ENCODE measurements around the gene SPTBN5.

DNA sequence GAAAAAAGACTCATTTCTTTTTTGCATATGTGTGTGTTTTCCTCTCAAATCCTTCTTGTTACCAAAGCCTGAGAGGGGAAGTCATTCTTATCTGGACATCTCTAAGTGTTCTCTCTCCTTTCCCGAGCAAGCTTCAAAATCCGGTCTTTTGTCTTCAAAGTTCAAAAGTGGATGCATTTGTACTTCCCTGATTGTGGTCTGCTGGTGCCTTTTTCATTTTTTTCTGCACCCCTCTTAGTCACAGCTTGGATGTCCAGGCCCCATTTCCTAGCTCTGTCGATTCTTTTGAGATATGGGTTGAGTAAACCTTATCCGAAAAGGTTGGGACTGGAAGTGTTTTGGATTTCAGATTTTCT, 43.7 kb upstream of the SPTBN5 start:
- TF ChIP-seq, protein P1, sequence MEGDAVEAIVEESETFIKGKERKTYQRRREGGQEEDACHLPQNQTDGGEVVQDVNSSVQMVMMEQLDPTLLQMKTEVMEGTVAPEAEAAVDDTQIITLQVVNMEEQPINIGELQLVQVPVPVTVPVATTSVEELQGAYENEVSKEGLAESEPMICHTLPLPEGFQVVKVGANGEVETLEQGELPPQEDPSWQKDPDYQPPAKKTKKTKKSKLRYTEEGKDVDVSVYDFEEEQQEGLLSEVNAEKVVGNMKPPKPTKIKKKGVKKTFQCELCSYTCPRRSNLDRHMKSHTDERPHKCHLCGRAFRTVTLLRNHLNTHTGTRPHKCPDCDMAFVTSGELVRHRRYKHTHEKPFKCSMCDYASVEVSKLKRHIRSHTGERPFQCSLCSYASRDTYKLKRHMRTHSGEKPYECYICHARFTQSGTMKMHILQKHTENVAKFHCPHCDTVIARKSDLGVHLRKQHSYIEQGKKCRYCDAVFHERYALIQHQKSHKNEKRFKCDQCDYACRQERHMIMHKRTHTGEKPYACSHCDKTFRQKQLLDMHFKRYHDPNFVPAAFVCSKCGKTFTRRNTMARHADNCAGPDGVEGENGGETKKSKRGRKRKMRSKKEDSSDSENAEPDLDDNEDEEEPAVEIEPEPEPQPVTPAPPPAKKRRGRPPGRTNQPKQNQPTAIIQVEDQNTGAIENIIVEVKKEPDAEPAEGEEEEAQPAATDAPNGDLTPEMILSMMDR (IDR thresholded peaks at IDR 0.05; ENCODE audit: poor library complexity, severe bottlenecking): no peak
- TF ChIP-seq POLR2AphosphoS5 (IDR thresholded peaks at IDR 0.05): no peak
